ENCODE results near the gene PITX1.

PITX1 gene

GRCh38 chr5:135031813-135032694 lies 2.0 kb downstream of the PITX1 start:
- Histone ChIP-seq H3K27me3 (ENCODE audit: control insufficient read depth, insufficient read depth, low read length) (peaks cover 99% of the 10 kb centered on the region), H3K27ac (ENCODE audit: low read length) (no peak overlapping the region), H3K9ac (ENCODE audit: low read length) (no peak overlapping the region), H3K4me1 (ENCODE audit: control insufficient read depth, low read depth, low read length) (peaks cover 5% of the 10 kb centered on the region), H3K36me3 (ENCODE audit: control insufficient read depth, low read depth, low read length) (no peaks in the 10 kb centered on the region), H3K4me3 (ENCODE audit: low read length) (peak overlapping the region; percentile 40), H3K9me3 (ENCODE audit: control insufficient read depth, low read depth, low read length) (no peaks in the 10 kb centered on the region)

- peaks cover 99% of the 10 kb centered on the region for H3K27me3 ChIP-seq (ENCODE audit: control insufficient read depth, insufficient read depth, low read length)
Measured at GRCh38 chr5:135030956-135031812, 2.8 kb downstream of the PITX1 start.

DNA sequence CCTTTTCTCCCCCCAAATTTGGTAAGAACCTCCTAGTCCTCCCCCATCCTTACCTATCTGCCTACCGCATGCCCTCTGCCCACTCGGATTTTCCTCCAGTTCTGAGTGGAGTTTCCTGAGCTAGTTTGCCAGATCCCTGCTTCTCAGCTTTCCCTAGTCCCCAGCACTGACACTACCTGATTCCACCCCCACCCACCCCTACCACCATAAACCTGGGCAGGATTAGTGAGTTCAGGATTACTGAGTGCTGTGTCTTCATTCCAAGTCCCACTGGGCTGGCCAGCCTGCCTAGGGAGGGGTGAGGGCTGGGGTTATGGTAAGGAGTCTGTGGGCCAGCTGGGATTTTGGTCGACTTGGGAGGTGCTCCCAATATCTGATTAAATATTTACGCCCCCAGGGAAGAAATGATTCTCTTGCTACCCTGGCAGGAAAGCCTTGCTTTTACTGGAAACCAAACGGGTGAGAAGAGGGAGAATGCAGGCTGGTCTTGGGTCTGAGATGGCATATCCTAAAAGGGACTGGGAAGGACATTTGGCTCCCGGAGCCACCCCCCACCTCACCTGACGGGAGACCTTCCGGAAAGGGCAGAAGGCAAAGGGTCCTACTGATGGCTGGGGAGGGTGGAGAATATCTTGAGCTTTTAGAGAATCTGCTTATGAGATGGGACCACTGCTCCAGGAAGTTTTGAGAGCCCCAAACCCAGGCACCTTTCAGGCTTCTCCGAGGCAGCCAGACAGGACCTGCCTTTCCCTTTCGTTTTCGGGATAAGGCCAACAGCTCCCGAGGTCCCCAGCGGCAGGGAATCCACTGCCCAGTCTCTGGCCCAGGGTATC lies 3.7 kb downstream of the PITX1 start:
- Histone ChIP-seq H3K4me1 (ENCODE audit: control insufficient read depth, low read depth, low read length) (peaks cover 5% of the 10 kb centered on the region), H3K27ac (ENCODE audit: low read length) (no peak overlapping the region), H3K9ac (ENCODE audit: low read length) (no peak overlapping the region), H3K9me3 (ENCODE audit: control insufficient read depth, low read depth, low read length) (no peaks in the 10 kb centered on the region), H3K4me3 (ENCODE audit: low read length) (peak overlapping the region; percentile 40), H3K36me3 (ENCODE audit: control insufficient read depth, low read depth, low read length) (no peaks in the 10 kb centered on the region), H3K27me3 (ENCODE audit: control insufficient read depth, insufficient read depth, low read length) (peaks cover 99% of the 10 kb centered on the region)

More at GRCh38 chr5:135030956-135031812, 2.8 kb downstream of the PITX1 start:
- H3K36me3 ChIP-seq (ENCODE audit: control insufficient read depth, low read depth, low read length) = no peaks in the 10 kb centered on the region
- no peaks in the 10 kb centered on the region for H3K9me3 ChIP-seq (ENCODE audit: control insufficient read depth, low read depth, low read length)
- peaks cover 5% of the 10 kb centered on the region for H3K4me1 ChIP-seq (ENCODE audit: control insufficient read depth, low read depth, low read length)
- H3K9ac ChIP-seq (ENCODE audit: low read length) = no peak overlapping the region
- peak overlapping the region; percentile 40 for H3K4me3 ChIP-seq (ENCODE audit: low read length)
- H3K27ac ChIP-seq (ENCODE audit: low read length) = no peak overlapping the region

GRCh38 chr5:135029477-135030122 lies 4.4 kb downstream of the PITX1 start:
- Histone ChIP-seq H3K9ac (ENCODE audit: low read length) (no peak overlapping the region), H3K27ac (ENCODE audit: low read length) (no peak overlapping the region), H3K4me1 (ENCODE audit: control insufficient read depth, low read depth, low read length) (peaks cover 5% of the 10 kb centered on the region), H3K36me3 (ENCODE audit: control insufficient read depth, low read depth, low read length) (no peaks in the 10 kb centered on the region), H3K27me3 (ENCODE audit: control insufficient read depth, insufficient read depth, low read length) (peaks cover 99% of the 10 kb centered on the region), H3K9me3 (ENCODE audit: control insufficient read depth, low read depth, low read length) (no peaks in the 10 kb centered on the region), H3K4me3 (ENCODE audit: low read length) (no peak overlapping the region)

DNA sequence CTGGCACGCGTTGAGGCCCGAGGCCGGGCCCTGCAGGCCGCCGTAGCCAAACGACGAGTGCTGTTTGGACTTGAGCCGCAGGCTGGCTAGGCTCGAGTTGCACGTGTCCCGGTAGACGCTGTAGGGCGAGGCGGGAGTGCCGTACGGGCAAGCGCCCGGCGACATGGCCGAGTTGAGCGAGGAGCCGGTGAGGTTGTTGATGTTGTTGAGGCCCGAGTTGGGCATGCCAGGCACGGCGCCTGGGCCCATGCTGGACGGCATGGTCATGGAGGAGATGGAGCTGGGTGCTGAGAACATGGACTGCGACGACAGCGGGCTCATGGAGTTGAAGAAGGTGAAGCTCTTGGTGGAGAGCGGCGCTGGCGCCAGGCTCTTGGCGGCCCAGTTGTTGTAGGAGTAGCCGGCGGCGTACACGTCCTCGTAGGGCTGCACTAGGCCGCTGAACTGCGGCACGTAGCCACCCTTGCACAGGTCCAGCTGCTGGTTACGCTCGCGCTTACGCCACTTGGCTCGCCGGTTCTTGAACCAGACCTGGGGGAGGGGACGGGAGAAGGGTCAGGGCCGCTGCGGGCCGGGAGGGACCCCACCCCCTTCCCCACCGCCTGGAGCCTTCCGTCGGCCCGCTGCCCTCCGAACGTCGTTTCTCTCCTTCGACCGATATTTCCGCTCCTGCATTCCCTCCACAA lies 5.1 kb downstream of the PITX1 start:
- peaks cover 5% of the 10 kb centered on the region for H3K4me1 ChIP-seq (ENCODE audit: control insufficient read depth, low read depth, low read length)
- peaks cover 100% of the 10 kb centered on the region for H3K27me3 ChIP-seq (ENCODE audit: control insufficient read depth, insufficient read depth, low read length)
- no peaks in the 10 kb centered on the region for H3K36me3 ChIP-seq (ENCODE audit: control insufficient read depth, low read depth, low read length)
- H3K9ac ChIP-seq (ENCODE audit: low read length) = no peak overlapping the region
- peak overlapping the region; percentile 5 for H3K4me3 ChIP-seq (ENCODE audit: low read length)
- H3K27ac ChIP-seq (ENCODE audit: low read length) = no peak overlapping the region
- no peaks in the 10 kb centered on the region for H3K9me3 ChIP-seq (ENCODE audit: control insufficient read depth, low read depth, low read length)

DNA sequence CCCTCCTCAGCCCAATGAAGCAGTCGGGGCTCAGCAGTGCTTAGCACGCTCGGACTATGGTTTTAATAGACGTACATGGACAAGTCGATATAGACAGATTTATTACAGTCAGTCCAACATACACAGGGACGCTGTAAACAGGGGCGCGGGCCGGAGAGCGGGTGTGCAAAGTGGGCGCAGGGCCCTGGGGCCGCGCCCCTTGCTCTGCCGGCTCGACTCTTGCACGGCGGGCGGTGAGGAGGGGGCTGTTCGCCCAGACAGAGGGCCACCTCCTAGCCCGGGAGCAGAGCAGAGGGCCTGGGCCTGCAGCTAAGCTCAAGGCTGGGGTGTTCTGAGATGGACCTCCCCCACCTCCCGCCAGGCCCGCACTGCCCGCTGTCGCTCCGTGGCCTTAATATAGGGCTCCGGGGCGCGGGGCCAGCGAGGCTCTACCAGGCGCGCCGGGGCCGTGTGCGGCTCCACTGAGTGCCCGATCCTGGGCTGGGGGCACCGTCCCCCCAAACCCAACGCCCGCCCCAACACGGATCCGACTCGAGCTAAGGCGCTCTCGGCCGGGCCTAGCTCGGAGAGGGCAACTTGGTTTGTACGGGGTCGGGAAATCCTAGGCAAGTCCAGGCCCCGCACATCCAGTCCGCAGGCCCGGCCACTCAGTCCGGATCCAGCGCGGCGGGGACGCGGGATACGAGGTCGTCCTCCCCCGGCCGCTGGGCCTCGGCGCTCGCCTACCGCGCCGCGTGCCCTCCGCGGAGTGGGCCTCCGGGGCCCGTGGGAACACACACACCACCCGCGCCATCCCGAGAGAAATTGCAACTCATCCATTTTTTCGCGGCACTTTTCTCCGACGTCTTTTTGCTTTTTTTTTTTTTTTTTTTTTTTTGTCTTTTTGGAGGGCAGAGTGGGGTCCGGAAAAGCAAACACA lies 6.1 kb downstream of the PITX1 start:
- Histone ChIP-seq H3K4me1 (ENCODE audit: control insufficient read depth, low read depth, low read length) (peaks cover 5% of the 10 kb centered on the region), H3K9ac (ENCODE audit: low read length) (no peak overlapping the region), H3K27me3 (ENCODE audit: control insufficient read depth, insufficient read depth, low read length) (peaks cover 94% of the 10 kb centered on the region), H3K9me3 (ENCODE audit: control insufficient read depth, low read depth, low read length) (no peaks in the 10 kb centered on the region), H3K4me3 (ENCODE audit: low read length) (no peak overlapping the region), H3K27ac (ENCODE audit: low read length) (no peak overlapping the region), H3K36me3 (ENCODE audit: control insufficient read depth, low read depth, low read length) (no peaks in the 10 kb centered on the region)

GRCh38 chr5:135027266-135027696 lies 6.7 kb downstream of the PITX1 start:
- Histone ChIP-seq H3K27ac (ENCODE audit: low read length) (no peak overlapping the region), H3K9ac (ENCODE audit: low read length) (no peak overlapping the region), H3K36me3 (ENCODE audit: control insufficient read depth, low read depth, low read length) (no peaks in the 10 kb centered on the region), H3K9me3 (ENCODE audit: control insufficient read depth, low read depth, low read length) (no peaks in the 10 kb centered on the region), H3K4me3 (ENCODE audit: low read length) (no peak overlapping the region), H3K27me3 (ENCODE audit: control insufficient read depth, insufficient read depth, low read length) (peaks cover 90% of the 10 kb centered on the region), H3K4me1 (ENCODE audit: control insufficient read depth, low read depth, low read length) (no peaks in the 10 kb centered on the region)

DNA sequence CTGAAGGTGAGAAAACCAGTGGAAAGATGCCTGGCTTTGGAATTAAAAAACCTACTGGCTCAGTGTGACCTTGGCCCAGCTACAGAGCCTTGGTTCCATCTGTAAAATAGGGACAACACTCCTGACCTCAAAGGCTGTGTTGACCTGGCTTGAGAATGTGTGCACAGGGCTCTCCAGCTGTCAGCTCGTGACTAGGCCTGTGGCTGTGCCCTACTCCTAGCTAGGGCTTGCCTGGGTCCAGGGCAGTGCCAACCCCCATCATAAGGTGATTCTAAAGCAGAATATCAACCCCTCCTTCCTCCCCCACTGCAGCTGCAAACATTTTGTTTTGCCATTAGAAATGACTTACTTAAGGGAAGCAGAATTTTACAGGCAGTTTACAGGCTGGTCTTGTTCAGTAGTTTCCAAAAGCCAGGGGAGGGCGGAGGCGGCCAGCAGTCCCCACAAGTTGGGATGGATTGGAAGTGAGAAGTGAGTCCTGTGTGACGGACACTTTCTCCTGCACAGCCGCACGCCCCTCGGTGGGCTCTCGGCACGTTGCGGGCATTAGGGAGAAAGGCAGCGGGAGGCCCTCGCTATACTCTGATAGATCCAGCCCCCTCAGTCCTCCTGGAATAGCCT lies 7.3 kb downstream of the PITX1 start:
- Histone ChIP-seq H3K4me1 (ENCODE audit: control insufficient read depth, low read depth, low read length) (no peaks in the 10 kb centered on the region), H3K27ac (ENCODE audit: low read length) (no peak overlapping the region), H3K9me3 (ENCODE audit: control insufficient read depth, low read depth, low read length) (no peaks in the 10 kb centered on the region), H3K4me3 (ENCODE audit: low read length) (no peak overlapping the region), H3K27me3 (ENCODE audit: control insufficient read depth, insufficient read depth, low read length) (peaks cover 89% of the 10 kb centered on the region), H3K9ac (ENCODE audit: low read length) (no peak overlapping the region), H3K36me3 (ENCODE audit: control insufficient read depth, low read depth, low read length) (no peaks in the 10 kb centered on the region)

GRCh38 chr5:135025730-135026644 lies 8.0 kb downstream of the PITX1 start:
- Histone ChIP-seq H3K27me3 (ENCODE audit: control insufficient read depth, insufficient read depth, low read length) (peaks cover 84% of the 10 kb centered on the region), H3K4me3 (ENCODE audit: low read length) (no peak overlapping the region), H3K36me3 (ENCODE audit: control insufficient read depth, low read depth, low read length) (no peaks in the 10 kb centered on the region), H3K4me1 (ENCODE audit: control insufficient read depth, low read depth, low read length) (no peaks in the 10 kb centered on the region), H3K27ac (ENCODE audit: low read length) (no peak overlapping the region), H3K9me3 (ENCODE audit: control insufficient read depth, low read depth, low read length) (no peaks in the 10 kb centered on the region), H3K9ac (ENCODE audit: low read length) (no peak overlapping the region)
